HG02571 (cell line): Measurements from ENCODE around the gene PRX.

Experiments
- ATAC-seq: cut with Tn5 transposase; IDR thresholded peaks from one replicate; pipeline ENCODE4 v1.9.1; 2021; ENCODE audit warnings: mild to moderate bottlenecking, moderate library complexity; ENCODE audit not compliant: unreplicated experiment

PRX gene

DNA sequence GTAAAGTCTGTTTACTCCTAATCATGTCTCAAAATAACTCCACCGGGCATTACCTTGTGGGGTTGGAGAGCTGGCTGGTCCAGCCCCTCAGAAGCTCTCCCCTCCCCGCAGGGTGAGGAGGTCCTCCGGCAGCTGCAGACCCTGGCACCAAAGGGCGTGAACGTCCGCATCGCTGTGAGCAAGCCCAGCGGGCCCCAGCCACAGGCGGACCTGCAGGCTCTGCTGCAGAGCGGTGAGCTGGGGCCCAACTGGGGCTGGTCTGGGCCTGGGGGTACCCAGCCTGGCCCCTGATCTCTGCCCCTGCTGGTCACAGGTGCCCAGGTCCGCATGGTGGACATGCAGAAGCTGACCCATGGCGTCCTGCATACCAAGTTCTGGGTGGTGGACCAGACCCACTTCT lies 43.4 kb downstream of the PRX start:
- no peak for ATAC-seq

GRCh38 chr19:40367577-40368434 lies 45.4 kb downstream of the PRX start:
- ATAC-seq = no peak

GRCh38 chr19:40366697-40367561 lies 46.2 kb downstream of the PRX start:
- ATAC-seq = no peak

DNA sequence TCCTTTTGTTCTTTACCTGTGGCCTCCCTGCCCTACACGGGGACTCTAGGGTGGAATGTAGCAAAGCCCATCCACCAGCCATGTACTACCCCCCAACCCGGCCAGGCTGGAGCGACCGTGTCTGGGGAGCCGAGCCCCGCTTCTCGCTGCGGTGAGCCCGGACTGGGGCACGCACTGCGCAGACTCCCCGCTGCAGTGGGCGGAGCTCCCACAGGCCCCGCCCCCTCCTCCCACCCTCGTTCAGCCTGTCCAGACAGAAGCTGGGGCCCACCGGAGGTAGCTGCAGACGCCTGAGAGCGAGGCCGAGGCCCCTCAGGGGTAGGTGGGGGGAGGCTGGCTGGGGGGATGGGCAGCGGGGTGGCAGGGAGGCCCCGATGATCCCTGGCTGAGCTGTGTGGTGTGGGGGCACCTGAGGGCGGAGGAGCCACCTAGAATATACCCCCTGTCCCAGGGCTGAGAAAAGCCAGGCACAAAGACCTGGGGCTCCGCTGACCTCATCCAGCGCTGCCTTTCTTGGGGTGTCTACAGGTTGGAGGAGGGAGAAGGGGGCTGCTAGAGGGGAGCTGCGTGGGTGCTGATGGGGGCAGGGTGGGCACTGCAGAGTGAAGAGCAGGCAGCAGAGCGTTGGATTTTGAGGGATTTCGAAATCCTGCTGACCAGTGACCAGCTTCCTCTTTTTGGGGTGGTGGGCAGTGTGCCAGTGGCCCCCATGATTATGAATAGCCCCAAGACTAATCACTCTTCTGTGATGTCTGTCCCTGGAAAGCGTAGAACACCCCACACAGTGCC lies 47.4 kb downstream of the PRX start:
- ATAC-seq = no peak

- ATAC-seq = no peak
Observed at GRCh38 chr19:40365010-40365409, 48.2 kb downstream of the PRX start.

DNA sequence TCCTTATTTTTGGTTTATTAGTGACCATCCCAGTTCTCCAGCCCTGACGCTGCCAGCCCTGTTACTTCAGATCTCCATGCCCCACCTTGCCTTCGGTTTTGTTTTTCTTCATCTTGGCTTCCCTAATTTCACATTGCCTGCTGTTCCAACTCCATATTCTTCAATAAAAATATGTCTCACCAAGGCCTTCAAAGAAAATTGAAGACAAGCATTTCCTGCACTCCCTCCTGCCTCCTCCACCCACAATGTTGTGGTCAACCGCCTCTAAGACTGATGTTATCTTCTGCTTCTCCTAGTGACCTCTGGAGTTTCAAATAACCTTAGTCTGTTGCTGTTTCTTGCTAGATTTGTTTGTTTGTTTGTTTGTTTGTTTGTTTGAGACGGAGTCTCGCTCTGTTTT lies 50.1 kb downstream of the PRX start:
- no peak for ATAC-seq

- ATAC-seq = no peak
Observed at GRCh38 chr19:40362160-40362559, 51.0 kb downstream of the PRX start.

DNA sequence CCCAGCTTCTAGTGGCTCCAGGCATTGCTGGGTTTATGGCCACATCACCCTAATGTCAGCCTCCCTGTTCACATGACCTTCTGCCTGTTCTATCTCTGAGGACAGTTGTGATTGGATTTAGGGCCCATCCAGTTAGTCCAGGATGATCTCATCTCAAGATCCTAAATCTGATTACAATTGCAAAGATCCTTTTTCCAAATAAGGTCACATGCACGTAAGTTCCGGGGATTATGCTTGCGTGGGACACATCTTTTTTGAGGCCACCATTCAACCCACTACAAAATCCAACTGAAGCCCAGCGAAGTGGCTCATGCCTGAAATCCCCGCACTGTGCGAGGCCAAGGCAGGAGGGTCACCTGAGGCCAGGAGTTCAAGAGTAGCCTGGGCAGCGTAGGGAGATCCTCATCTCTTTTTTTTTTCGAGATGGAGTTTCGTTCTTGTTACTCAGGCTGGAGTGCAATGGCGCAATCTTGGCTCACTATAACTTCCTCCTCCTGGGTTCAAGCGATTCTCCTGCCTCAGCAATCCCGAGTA lies 52.4 kb downstream of the PRX start:
- ATAC-seq = no peak

- no peak for ATAC-seq
Observed at GRCh38 chr19:40360020-40360707, 53.0 kb downstream of the PRX start.

DNA sequence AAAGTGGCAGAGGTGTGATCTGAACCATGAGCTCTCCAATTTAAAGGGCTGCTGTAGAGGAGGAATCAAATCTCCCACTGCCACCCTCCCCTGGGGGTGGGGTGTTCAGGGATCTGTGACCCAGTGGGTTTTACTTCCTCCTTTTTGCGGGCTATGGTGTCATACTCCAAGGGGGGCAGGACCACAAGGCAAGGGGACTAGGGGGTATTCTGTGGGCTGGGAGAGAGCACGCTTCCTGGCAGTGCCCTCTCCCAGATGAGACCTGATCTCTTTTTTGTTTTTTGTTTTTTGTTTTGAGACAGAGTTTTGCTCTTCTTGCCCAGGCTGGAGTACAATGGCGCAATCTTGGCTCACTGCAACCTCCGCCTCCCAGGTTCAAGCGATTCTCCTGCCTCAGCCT lies 54.4 kb downstream of the PRX start:
- no peak for ATAC-seq

- no peak for ATAC-seq
Observed at GRCh38 chr19:40357640-40358039, 55.5 kb downstream of the PRX start.

DNA sequence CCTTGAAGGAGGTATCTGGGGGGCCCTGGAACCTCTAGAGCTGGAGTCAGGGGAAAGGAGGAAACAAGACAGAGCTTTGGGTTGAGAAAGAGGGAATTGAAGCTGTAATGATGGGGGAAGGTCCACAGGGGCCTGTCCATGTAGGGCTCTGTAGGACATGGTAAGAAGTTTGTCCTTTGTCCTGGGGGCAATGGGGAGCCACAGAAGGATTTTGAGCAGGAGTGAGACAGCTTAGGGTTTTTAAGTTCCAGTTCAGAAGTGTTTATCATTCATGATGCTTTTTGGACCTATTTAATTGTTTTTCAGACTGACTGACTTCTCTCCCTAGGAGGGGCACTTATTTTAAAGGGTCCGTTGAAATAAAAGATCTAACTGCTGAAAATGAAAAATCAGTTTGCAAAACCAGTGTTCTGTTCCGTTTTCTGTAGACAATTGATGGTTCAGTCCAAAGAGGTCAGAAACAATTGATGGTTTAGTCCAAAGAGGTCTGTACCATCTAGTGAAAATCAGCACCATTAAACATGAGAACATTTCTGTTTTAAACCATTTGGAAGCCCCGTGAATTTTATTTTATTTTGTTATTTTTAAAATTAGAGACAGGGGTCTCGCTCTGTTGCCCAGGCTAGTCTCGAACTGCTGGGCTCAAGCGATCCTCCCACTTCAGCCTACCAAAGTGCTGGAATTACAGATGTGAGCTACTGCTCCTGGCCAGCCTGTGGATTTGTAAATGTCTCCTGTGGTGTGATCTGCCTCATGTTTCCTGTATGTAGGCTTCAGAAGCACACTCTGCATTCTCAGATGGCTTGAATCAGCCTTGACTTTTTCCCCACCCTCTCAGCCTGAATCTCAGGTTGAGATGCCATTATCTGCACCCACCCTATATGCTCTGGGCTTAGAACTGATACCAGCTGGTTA lies 56.2 kb downstream of the PRX start:
- no peak for ATAC-seq

- ATAC-seq = no peak
Observed at GRCh38 chr19:40355975-40356680, 57.0 kb downstream of the PRX start.

- no peak for ATAC-seq
Observed at GRCh38 chr19:40348961-40349507, 64.1 kb downstream of the PRX start.

DNA sequence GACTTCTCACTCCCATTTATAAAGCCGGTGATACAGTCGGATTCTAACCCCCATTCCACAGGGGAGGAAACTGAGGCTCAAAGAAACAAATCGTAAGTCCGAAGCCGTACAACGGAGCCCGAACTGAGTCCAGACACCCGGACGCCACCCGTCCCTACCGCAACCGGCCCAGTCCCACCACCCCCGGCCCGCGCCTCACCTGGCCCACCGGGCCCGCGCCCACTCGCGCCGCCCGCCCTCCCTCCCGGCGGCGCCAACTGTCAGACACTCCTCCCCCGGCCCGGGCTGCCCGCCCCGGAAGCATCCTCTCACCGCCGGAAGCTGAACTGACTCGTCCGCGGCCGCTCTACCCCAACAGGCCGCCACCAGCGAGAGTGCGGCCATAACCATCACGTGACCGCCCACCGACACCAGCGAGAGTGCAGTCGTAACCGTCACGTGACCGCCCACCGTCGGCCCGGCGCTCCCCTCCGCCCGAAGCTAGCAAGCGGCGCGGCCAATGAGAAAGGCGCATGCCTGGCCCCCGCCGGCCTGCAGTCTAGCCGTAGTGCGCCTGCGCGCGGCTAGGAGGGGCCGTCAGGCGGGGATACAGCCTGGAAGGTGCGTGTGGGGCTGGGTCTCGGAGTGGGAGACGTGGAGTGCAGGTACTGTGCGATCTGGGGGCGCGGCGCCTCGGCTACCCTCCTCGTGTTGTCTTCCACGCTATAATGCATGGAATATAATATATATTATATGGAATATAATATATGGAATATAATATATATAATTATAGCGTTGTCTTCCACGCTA lies 64.9 kb downstream of the PRX start, which contains the start of the genes C19orf47 and PLD3:
Gene C19orf47 (minus strand): TSS at position 273 of the 789 bp plus-strand sequence. CDS start 6,540 bp downstream, outside the sequence.
Gene PLD3 (plus strand): TSS at position 571 of the 789 bp plus-strand sequence. CDS start 17,789 bp downstream, outside the sequence.
- ATAC-seq = peak; percentile 96

- ATAC-seq = no peak
Observed at GRCh38 chr19:40344422-40344821, 68.8 kb downstream of the PRX start.
